OCI-LY3 (cell line): ENCODE data around the gene SLC19A1.
"Not testable (repeated sequence)": the region's sequence is repeated elsewhere in the genome, so short reads cannot be mapped to it uniquely, and the experiment has no call there.

Experiments used
- H2AFZ ChIP-seq: fragments of 200-600, 300-600 bp; shearing (Covaris generic); 2 replicates; pipeline ENCODE4 v1.6.0; 2014; ENCODE audit warnings: antibody characterized with exemption, low read depth, low read length
- H3K27ac ChIP-seq: fragments of 200-600, 300-600 bp; sonication (generic); 2 replicates; pipeline ENCODE4 v1.5.1; 2014; ENCODE audit warnings: mild to moderate bottlenecking, low read length, moderate library complexity, mixed read lengths
- H3K27me3 ChIP-seq: fragments of 200-600, 300-600 bp; sonication (generic); 2 replicates; pipeline ENCODE4 v1.6.1; 2014; ENCODE audit warnings: low read depth, low read length, mixed read lengths
- H3K36me3 ChIP-seq: fragments of 200-600, 300-600 bp; sonication (generic); replicated peaks from 2 replicates; pipeline ENCODE3; 2014; ENCODE audit warnings: low read depth, low read length, mixed read lengths
- H3K4me1 ChIP-seq: fragments of 300-600, 200-600 bp; sonication (generic); 2 replicates; pipeline ENCODE4 v1.6.1; 2014; ENCODE audit warnings: low read length, mixed read lengths
- H3K4me2 ChIP-seq: fragments of 200-600, 300-600 bp; sonication (generic); 2 replicates; pipeline ENCODE4 v1.6.1; 2014; ENCODE audit warnings: low read length, mixed read lengths
- H3K4me3 ChIP-seq: fragments of 300-600, 200-600 bp; sonication (generic); 2 replicates; pipeline ENCODE4 v1.5.1; 2014; ENCODE audit warnings: antibody characterized with exemption, mild to moderate bottlenecking, low read length, moderate library complexity
- H3K79me2 ChIP-seq: fragments of 300-600, 200-600 bp; shearing (Covaris generic); 2 replicates; pipeline ENCODE4 v1.6.1; 2014; ENCODE audit warnings: mild to moderate bottlenecking, low read length, mixed read lengths
- H3K9ac ChIP-seq: fragments of 300-600, 200-600 bp; shearing (Covaris generic); 2 replicates; pipeline ENCODE4 v1.6.0; 2014; ENCODE audit warnings: mild to moderate bottlenecking, low read length, moderate library complexity
- H3K9me3 ChIP-seq: fragments of 200-600, 300-600 bp; shearing (Covaris generic); 2 replicates; pipeline ENCODE4 v1.6.1; 2014; ENCODE audit warnings: low read length, mixed read lengths; ENCODE audit not compliant: insufficient read depth
- H4K20me1 ChIP-seq: fragments of 200-600, 300-600 bp; sonication (generic); 2 replicates; pipeline ENCODE4 v1.6.1; 2016; ENCODE audit warnings: low read length, mixed read lengths; ENCODE audit not compliant: insufficient read depth
- CTCF ChIP-seq: fragments of 200-600, 300-600 bp; sonication (generic); IDR thresholded peaks from 2 replicates; pipeline ENCODE4 v1.5.1; 2014; ENCODE audit warnings: antibody characterized with exemption, low read length, low read depth
- EZH2phosphoT487 ChIP-seq: fragments of 200-600 bp; shearing (Covaris generic); IDR thresholded peaks from 2 replicates; pipeline ENCODE4 v1.6.1; 2018; ENCODE audit warnings: antibody characterized with exemption, mixed run types, low read depth

SLC19A1 gene

GRCh38 chr21:45570826-45571601 lies 28.8 kb upstream of the SLC19A1 start:
- Histone ChIP-seq H3K9me3 (no peaks in the 10 kb centered on the region), H3K4me3 (no peak overlapping the region), H3K79me2 (no peaks in the 10 kb centered on the region), H3K36me3 (no peaks in the 10 kb centered on the region), H3K4me1 (peaks cover 7% of the 10 kb centered on the region), H3K9ac (no peak overlapping the region), H4K20me1 (no peaks in the 10 kb centered on the region), H3K27me3 (peaks cover 11% of the 10 kb centered on the region; the same call in 1 of the 2 replicates), H2AFZ (no peak overlapping the region), H3K4me2 (no peak overlapping the region), H3K27ac (no peak overlapping the region)
- no peak for TF ChIP-seq CTCF
- no peak for TF ChIP-seq EZH2phosphoT487

- TF ChIP-seq CTCF (no peak), EZH2phosphoT487 (no peak)
- no peak overlapping the region for H3K4me2 ChIP-seq
- no peak overlapping the region for H3K4me3 ChIP-seq
- no peaks in the 10 kb centered on the region for H4K20me1 ChIP-seq
- no peaks in the 10 kb centered on the region for H3K79me2 ChIP-seq
- H3K9me3 ChIP-seq: no peaks in the 10 kb centered on the region
- no peaks in the 10 kb centered on the region for H3K36me3 ChIP-seq
- H3K4me1 ChIP-seq: no peaks in the 10 kb centered on the region
- no peak overlapping the region for H3K27ac ChIP-seq
- H2AFZ ChIP-seq: no peak overlapping the region
- no peak overlapping the region for H3K9ac ChIP-seq
- H3K27me3 ChIP-seq: peaks cover 11% of the 10 kb centered on the region; the same call in 1 of the 2 replicates
Observed at GRCh38 chr21:45570071-45570470, 27.8 kb upstream of the SLC19A1 start.

GRCh38 chr21:45568383-45568782 lies 26.1 kb upstream of the SLC19A1 start:
- no peak for TF ChIP-seq EZH2phosphoT487
- no peak for TF ChIP-seq CTCF
- no peak overlapping the region for H3K4me3 ChIP-seq
- no peak overlapping the region for H3K4me2 ChIP-seq
- no peak overlapping the region for H2AFZ ChIP-seq
- no peak overlapping the region for H3K9ac ChIP-seq
- no peak overlapping the region for H3K27ac ChIP-seq
- no peaks in the 10 kb centered on the region for H3K79me2 ChIP-seq
- no peaks in the 10 kb centered on the region for H3K4me1 ChIP-seq
- H3K27me3 ChIP-seq: peaks cover 11% of the 10 kb centered on the region; the same call in 1 of the 2 replicates
- H3K36me3 ChIP-seq: no peaks in the 10 kb centered on the region
- H4K20me1 ChIP-seq: no peaks in the 10 kb centered on the region
- H3K9me3 ChIP-seq: no peaks in the 10 kb centered on the region

GRCh38 chr21:45564137-45564536 lies 21.9 kb upstream of the SLC19A1 start:
- not testable (repeated sequence) for H4K20me1 ChIP-seq, H3K9ac ChIP-seq, H3K4me1 ChIP-seq, H3K4me2 ChIP-seq, H3K4me3 ChIP-seq, H3K9me3 ChIP-seq, H3K79me2 ChIP-seq, H2AFZ ChIP-seq, H3K27ac ChIP-seq, H3K36me3 ChIP-seq
- H3K27me3 ChIP-seq: peaks cover 14% of the 10 kb centered on the region; the same call in 1 of the 2 replicates
